ENCODE data around the gene RAPGEFL1. TPM values are rescaled to one million over a fixed set of nuclear protein-coding genes. Genes with fewer than 3 reads are reported as not detected.
A peak's percentile ranks its signal among the peaks of the same experiment; 100 is the strongest.
"Not testable (repeated sequence)": the region's sequence is repeated elsewhere in the genome, so short reads cannot be mapped to it uniquely, and the experiment has no call there.

Gene RAPGEFL1
- total RNA-seq, 1 donor from 2014 or later = 17.0 TPM

DNA sequence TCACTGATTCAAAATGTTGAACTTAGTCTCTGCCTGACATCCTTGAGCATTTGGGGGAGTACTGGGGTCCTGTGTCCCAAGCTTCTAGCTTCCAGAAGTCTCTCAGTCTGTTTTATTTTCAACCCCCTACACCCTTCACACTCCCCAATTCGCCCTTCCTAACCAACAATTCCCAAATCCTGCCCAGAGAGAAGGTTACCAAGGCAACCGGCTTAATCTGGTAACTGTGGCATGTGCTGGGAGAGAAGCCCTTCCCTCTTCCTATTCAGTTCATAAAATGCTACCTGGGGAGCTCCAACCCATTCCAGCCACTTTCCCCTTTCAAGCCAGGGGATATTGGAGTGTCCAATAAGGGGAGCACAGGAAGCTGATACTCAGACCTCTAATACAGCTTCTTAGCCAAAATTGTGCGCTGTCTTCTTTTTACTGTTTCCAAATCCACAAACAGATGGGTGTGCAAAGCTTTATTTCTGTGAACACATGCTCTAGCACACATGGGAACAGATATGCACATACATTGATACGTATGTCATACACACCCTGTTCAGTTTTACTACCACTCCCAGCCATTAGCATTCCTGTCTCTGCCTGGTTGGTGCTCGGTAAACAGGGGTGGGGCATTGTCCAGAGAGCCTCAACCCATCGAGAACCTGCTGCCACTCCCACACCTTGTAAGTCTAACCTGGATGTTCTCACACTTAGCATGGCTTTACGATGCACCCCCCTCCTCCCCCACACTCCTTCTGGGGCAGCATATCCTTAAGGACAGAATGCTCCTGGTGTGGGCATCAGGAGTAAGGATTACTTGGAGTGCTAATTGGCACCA, 1.1 kb upstream of the RAPGEFL1 start:
- no peak for DNase-seq

DNA sequence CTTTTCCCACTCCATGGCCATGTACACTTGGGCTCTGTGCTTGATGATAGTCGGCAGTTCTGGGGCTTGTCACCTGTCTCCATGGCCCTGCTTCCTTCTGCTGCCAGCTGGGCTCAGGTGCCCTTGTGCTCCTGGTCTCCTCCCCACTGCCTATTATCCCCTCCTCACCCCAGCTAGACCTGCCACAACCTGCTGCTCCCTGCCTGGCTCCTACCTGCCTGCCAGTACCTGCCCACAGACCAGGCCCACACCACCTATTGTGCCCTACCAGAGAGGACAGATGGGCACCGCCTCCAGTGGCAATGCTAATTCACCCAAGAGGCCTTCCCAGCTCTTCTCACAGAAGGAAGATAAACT, 538 bp upstream of the RAPGEFL1 start:
- no peak for DNase-seq

DNA sequence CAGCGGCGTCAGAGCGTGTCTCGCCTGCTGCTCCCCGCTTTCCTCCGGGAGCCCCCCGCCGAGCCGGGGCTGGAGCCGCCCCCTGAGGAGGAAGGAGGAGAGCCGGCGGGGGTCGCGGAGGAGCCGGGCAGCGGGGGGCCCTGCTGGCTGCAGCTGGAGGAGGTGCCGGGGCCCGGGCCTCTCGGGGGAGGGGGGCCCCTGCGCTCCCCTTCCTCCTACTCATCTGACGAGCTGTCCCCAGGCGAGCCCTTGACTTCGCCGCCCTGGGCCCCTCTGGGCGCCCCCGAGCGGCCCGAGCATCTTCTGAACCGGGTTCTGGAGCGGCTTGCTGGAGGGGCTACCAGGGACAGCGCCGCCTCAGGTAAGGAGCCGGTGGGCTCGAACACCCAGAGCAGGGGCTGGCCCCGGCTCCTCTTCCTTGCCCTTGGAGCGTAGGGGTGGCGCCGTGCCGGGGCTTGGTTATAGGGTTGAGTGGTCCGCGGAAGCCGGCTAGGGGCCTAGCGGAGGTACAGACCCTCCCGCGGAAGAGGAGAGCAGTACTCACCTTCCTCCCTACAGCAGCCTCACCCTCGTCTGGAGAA, 841 bp downstream of the RAPGEFL1 start:
- no peak for DNase-seq

DNA sequence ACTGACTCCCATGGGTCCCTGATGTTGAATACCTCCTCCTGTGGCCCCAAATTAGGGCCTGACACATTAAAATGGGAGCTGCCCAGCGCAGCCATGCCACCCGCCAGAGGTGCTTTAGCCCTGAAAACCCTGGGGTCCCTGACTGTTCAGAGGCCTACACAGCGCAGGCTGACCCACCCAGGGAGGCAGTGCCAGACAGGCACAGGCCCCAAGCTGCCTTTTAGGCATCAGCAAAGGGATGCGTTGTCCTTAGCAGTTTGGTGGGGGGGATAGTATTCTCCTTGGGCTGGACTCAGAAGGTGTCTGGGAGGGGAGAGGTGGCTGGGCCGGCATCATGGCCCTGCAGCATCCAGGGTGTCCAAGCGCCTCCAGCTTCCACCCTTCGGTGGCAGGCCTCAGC, 1.4 kb downstream of the RAPGEFL1 start:
- DNase-seq = no peak

DNA sequence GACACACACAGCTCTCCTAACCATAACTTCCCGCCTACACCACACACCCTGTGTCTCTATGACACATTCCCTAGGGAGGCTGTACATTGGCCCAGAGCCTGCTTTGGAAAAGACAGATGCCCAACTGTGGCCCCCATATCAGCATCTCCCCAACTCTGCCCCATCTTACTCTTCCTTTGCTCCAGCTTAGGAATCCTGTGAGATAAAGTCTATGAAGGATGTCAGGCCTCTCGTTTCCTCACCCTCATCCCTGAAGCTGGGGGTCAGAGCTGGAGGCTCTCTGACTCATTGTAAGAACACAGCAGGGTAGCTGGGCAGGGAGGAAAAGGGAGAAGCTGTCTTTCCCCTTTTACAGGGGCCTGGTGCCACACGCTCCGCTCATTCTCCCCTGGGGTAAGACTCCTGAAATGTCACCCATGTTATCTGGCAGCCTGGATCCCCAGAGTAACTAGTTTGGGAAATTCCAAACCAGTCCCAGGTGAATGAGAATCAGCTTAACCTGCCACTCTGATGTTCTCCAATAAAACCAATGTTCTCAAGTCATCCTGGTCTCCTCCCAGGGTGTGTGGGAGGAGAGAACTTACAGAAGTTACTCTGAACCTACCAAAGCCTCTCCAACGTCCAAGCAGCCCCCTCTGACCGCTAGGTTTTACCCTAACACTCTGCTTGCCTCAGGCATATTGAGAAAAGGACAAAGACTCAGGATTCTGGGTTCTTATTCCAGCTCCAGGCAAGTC, 2.8 kb downstream of the RAPGEFL1 start:
- DNase-seq = no peak

DNA sequence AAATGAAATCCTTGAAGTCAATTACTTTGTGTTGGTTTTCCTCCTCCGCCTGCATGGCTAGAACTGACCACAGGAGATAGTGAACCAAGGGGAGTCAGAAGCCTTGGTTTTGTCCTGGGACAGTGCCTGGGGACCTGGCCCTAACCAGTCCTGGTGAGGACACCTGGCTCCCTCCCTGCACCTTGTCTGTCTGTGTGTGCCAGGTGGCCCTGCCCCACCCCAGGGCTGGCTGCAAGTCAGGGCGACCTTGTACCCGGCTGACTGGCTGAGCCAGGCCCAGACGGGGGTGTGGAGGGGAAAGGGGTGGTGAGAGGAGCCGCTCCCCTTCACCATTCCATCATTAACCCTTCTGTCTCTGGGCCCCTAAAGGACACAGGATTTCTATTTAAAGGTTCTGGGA, 3.4 kb downstream of the RAPGEFL1 start:
- DNase-seq = no peak

DNA sequence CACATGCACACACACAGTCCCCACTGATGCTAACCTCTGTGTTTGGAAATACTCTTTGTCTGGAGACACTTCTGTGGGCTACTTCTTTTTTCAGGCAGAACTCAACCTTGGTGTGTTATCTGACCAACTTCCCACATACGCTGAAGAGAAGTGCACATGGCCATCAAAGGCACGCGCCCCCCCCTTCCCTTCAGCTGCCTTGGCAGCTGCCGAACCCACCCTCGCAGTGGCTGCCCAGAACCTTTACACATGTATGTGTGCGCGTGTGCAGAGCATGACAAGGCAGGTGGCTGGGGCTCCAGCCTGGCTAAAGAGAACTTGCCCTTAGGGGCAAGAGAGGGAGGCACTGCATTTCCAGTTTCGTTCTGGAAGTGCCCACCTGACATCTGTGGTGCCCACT, 3.9 kb downstream of the RAPGEFL1 start:
- no peak for DNase-seq

DNA sequence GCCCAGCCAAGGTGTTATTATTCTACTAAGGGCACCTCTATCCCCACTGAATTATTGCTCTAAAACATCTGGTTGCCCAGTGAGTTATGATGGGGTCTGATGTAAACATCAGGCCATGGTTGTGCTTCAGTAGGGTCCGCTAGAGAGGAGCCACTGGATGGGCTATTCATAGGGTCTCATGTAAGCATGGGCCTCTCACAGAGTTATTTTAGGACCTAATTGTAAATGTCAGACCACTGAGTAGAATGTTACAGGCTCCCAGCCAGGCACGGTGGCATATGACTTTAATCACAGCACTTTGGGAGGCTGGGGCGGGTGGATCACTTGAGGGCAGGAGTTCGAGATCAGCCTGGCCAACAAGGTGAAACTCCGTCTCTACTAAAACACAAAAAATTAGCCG, 5.3 kb downstream of the RAPGEFL1 start:
- DNase-seq = no peak

DNA sequence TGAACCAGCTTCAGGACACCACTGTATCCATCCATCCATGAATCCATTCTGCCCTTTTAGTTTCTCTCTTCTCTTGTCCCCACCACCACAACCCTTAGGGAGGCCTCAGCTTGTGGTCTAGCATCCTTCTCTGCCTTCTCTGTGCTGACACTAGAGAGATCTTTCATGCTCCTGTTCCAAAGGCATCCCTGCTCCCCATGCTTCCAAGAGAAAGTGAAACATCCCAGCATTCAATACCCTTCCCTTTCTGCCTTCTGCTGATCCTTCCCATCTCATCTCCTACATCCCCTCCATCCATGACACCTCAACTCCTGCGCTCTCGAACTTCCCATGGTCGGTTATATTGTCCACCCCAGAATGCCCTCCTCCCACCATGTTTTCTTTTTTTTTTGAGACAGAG, 10.0 kb downstream of the RAPGEFL1 start:
- no peak for DNase-seq

DNA sequence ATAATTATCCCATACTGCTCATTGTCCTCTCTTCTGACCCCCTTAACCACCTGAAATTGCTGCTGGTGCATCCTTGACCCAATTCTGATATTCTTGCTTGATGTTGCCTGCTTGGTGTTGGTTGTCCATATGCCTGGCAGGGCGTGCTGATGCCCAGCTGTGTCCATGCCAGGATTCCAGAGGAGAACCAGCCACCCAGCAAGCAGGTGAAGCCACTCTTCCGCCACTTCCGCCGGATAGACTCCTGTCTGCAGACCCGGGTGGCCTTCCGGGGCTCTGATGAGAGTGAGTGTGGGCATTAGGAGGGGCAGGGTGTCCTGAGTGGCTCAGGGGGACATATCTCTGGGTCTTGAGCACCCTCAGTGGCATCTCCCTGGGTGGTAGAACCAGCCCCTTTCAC, 11.4 kb downstream of the RAPGEFL1 start:
- DNase-seq = no peak

DNA sequence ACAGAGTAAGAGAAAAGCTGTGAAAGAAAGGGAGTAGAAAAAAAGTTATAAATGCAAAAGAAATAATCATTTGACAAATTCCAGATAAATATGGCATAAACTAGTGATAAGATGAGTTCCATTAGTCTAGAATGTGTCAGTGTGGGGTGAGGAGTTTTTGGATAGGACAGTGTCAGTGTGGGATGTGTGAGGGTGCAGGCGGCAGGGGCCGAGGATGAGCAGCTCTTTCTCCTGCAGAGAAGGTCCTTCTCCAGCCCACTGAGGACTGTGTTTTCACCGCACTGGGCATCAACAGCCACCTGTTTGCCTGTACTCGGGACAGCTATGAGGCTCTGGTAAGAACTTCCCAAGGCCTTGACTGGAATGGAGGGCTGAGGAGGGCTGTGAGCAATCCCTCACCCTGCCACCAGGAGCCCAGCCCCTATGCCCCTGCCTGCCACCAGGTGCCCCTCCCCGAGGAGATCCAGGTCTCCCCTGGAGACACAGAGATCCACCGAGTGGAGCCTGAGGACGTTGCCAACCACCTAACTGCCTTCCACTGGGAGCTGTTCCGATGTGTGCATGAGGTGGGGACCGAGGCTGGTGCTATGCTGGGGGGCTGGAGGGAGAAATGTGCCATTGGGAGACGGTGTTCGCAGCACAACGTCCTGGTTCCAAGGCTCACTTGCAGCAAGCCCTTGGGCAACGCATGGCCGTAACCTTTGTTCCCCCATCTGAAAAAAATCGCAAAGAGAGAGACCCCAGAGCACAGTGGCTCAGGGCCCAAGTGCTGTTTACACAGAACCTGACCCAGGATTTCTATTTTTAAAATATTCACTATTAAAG, 13.1 kb downstream of the RAPGEFL1 start:
- DNase-seq = no peak

DNA sequence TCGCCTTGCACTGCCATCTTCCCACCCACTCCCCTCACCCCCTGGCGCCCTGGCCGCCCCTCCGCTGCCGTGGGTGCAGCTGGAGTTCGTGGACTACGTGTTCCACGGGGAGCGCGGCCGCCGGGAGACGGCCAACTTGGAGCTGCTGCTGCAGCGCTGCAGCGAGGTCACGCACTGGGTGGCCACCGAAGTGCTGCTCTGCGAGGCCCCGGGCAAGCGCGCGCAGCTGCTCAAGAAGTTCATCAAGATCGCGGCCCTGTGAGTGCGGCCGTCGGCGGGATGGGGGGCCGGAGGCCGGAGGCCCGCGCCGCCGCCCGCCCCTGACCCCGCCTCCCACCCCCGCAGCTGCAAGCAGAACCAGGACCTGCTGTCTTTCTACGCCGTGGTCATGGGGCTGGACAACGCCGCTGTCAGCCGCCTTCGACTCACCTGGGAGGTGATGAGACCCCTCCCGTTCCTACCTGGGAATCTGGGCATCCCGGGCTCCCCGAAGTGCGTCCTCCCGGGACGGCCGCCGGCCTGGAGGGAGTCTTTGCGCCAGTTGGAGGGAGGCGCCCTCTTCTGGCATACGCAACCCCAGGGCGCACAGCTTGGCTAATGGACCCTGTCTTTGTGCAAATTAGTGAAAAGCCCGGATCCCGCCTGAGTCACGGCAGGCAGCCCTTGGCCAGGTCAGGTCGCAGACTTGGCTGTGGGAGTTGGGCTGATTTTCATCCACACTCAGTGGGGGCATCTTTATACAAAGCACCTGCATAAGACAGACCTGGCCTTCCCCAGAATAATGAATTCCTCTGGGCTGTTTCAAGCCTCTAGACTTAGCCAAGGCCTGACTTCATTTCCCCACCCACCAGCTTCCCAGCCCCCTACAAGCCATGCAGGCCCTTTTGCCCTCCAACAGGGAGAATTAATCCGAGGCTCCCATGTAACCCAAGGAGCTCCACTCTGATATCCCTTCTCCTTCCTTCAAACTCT, 14.3 kb downstream of the RAPGEFL1 start:
- peak; percentile 59 for DNase-seq

DNA sequence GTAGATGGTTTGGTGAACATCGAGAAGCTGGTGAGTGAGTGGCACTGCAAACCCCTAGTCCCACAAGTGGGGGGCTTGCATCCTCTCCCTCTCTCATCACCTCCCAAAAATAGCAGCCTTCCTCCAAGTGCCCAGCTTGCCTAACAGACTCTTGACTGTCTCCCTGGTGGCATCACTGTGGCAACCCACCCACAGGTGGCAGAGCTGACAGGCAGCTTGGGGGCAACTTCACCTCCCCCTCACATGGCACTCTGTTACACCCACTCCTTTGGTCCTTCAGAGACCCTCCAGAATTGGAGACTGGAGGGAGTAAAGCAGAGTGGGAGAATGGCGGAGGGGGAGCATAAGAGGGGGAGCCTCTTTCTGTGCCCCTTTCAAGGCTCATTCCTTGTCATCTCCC, 15.7 kb downstream of the RAPGEFL1 start:
- DNase-seq = no peak

DNA sequence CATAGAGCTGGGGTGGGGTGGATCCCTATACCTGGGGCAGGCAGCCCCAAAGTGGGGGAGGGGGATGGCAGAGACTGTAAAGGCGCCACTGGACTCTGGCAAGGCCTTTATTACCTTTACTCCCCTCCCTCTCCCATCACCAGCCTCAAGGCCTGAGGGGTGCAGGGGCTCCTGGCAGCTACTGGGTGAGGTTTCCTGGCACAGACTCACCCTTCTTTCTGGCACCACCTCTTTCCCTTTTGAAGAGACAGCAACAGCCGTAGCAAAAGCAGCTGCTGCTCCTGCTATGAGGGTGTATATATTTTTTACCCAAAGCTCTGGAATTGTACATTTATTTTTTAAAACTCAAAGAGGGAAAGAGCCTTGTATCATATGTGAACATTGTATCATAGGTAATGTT, 17.6 kb downstream of the RAPGEFL1 start:
- DNase-seq = no peak

DNA sequence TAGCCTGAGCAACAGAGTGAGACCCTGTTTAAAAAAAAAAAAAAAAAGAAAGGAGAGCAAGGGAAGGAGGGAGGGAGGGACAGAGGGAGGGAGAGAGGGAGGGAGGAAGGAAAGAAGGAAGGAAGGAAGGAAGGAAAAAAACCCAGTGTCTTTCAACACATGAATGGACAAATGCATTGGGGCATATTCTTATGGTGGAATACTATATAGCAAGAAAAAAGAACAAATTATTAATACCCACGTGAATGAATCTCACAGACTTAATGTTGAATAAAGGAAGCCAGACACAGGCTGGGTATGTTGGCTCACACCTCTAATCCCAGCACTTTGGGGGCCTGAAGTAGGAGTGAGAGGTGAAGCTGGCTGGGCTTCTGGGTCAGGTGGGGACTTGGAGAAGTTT, 20.3 kb downstream of the RAPGEFL1 start:
- no peak for DNase-seq

DNA sequence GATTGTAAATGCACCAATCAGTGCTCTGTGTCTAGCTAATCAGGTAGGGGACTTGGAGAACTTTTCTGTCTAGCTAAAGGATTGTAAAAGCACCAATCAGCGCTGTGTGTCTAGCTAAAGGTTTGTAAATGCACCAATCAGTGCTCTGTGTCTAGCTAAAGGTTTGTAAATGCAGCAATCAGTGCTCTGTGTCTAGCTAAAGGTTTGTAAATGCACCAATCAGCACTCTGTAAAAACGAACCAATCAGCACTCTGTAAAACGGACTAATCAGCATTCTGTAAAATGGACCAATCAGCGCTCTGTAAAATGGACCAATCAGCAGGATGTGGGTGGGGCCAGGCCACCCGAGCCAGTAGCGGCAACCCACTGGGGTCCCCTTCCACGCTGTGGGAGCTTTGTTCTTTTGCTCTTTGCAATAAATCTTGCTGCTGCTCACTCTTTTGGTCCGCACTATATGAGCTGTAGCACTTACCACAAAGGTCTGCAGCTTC, 20.7 kb downstream of the RAPGEFL1 start:
- DNase-seq = not testable (repeated sequence)

DNA sequence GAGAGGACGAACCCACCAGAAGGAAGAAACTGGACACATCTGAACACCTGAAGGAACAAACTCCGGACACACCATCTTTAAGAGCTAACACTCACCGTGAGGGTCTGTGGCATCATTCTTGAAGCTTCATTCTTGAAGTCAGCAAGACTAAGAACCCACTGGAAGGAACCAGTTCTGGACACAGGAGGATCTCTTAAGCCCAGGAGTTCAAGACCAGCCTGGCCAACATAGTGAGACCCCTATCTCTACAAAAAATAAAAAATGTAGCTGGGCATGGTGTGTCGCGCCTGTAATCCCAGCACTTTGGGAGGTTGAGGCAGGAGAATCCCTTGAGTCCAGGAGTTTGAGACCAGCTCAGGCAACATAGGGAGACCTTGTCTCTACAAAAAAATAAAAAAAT, 21.3 kb downstream of the RAPGEFL1 start:
- DNase-seq = no peak

DNA sequence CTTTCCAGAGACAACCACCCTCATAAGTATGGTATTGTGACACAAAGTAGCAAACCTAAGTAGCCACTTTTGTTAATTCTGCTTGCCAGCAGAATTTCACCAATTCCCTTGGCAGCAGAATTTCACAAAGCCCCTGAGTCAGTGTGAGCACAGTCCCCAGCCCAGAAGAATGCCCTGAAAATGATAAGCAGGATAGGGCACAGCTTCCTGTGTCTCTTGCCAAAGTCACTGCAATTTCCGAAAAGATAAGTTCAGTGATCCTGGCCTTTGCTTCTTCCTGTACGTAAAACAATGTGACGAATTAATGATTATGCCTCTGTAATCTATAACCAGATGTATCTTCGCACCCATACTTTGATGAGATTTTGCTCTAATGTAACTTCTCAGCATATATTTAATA, 25.9 kb downstream of the RAPGEFL1 start:
- DNase-seq = no peak

DNA sequence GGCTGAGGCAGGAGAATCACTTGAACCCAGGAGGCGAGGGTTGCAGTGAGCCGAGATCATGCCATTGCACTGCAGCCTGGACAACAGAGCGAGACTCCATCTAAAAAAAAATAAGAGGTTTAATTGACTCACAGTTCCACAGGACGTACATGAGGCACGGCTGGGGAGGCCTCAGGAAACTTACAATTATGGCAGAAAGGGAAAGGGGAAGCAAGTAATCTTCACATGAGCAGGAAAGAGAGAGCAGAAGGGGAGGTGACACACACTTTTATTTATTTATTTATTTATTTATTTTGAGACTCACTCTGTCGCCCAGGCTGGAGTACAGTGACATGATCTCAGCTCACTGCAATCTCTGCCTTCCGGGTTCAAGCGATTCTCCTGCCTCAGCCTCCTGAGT, 28.9 kb downstream of the RAPGEFL1 start:
- not testable (repeated sequence) for DNase-seq

DNA sequence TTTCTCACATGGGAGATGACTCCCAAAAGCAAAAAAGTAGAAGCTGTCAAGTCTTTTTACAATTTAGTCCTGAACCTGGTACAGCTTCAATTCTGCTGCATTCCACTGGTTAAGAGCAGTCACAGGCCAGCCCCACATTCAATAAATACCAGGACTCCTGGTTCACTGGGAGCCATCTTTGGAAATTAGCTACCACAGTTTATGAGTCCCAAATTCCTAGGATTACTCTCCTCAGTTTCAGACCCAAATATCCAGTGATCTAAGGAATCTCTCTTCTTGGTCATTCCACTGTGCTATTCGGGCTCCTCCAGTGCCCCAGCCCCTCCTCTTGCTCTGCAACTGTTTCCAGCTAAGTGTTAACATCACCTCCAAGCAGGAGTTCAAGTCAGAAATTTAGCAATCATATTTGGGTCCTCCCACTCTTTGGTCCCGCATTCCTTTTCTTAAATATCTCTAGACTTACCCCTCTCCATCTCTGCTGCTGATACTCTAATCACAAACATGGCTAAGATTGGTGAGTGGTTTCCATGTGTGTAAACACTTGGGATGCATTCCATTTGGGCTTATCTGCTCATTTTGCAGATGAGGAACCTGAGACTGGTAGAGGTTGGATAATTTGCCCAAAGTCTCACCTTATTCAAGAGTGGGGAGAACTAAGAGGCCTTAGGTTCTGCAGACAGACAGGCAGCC, 32.3 kb downstream of the RAPGEFL1 start:
- DNase-seq = no peak

DNA sequence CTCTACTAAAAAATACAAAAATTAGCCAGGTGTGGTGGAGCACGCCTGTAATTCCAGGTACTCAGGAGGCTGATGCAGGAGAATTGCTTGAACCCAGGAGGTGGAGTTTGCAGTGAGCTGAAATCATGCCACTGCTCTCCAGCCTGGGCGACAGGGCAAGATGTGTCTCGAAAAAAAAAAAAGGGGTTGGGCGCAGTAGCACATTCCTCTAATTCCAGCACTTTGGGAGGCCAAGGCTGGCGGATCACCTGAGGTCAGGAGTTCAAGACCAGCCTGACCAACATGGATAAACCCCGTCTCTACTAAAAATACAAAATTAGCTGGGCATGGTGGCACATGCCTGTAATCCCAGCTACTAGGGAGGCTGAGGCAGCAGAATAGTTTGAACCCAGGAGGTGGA, 36.6 kb downstream of the RAPGEFL1 start:
- DNase-seq = not testable (repeated sequence)
